NCI-H2196 treated with DMSO at 0.1 percent for 48 hours (cell line): ENCODE results near the gene ARHGEF3.
A peak's percentile ranks its signal among the peaks of the same experiment; 100 is the strongest.
"Not testable (repeated sequence)": the region's sequence is repeated elsewhere in the genome, so short reads cannot be mapped to it uniquely, and the experiment has no call there.

Experiments
- DNase-seq: peaks from one replicate; lab custom pipeline; 2025; ENCODE audit not compliant: unreplicated experiment; lab: John Stamatoyannopoulos, UW

ARHGEF3 gene

DNA sequence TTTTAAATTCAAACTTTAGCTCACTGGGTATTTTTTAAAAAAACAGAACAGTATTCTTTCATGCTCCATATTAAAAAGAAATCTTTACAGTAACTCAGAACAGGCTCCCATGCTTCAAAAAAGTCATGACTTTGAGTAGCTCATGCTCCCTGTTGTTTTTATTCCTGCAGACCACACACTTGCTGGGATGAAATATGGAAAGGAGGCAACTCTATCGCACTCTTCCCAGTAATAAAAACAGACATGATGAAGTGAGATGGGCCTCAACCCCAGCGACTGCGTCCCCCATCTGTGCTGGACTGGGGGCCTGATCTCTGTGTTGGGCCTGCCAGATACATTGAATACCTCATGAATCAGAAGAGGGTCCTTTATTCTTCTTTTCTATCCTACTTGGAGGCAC lies 58.9 kb downstream of the ARHGEF3 start:
- no peak for DNase-seq

DNA sequence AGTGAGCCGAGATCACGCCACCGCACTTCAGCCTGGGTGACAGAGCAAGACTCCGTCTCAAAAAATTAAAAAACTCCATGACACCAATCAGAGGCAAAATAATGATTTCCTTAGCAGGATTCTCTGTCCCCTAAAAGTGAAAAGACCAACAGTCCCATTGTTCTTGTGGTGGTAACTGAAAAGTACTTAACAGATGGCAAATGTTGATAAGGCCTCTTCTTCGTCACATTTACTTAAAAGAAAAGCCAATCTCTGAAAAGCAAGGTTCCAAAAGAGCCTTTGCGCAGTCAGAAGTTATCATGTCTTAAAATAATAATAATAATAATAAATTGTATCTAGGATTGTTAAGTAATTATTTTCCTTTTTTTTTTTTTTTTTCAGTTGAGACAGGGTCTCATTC lies 62.7 kb downstream of the ARHGEF3 start:
- no peak for DNase-seq

- no peak for DNase-seq
Observed at GRCh38 chr3:56737006-56737405, 64.7 kb downstream of the ARHGEF3 start.

DNA sequence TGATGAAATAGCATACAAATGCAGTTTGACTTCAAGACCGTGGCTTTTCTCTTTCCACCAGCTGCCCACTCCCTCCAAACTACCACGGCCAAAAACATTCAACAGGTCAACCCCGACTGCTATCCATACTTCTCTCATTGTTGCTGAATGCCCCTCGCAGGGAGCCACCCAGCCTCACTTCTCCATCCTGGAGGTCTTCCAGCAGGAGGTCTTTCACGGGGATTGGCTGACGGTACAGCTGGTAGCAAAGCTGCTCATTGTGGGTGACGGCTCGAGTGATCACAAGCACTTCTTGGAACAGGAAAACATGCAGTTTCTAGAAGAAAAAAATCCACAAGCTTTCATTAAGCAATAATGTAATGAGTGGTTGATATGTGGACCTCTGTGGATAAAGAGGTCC lies 69.6 kb downstream of the ARHGEF3 start:
- no peak for DNase-seq

DNA sequence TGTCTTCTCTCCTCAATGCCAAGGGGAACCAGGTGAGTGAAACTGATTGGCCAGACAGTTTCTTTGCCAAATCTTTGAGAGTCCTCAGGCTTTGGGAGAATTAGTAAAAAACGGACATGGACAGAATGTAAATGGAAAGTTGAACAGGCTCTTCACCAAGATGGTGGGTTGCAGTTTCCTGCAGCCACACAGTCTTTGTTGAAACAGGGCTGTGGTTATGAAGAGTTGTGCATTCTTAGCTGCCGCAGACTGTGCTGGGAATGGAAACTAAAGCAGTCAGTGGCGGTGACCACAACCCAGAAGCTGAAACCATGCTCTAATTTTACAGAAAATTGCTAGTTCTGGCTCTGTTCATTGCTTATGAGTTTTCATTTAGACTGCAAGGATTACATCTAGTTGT lies 76.6 kb downstream of the ARHGEF3 start:
- DNase-seq, result no peak

- DNase-seq, result no peak
Observed at GRCh38 chr3:56724676-56725075, 77.1 kb downstream of the ARHGEF3 start.

- no peak for DNase-seq
Observed at GRCh38 chr3:56720849-56721248, 80.9 kb downstream of the ARHGEF3 start.

GRCh38 chr3:56718809-56719208 lies 82.9 kb downstream of the ARHGEF3 start:
- DNase-seq, result not testable (repeated sequence)

- DNase-seq, result no peak
Observed at GRCh38 chr3:56711344-56711743, 90.4 kb downstream of the ARHGEF3 start.

- DNase-seq, result not testable (repeated sequence)
Observed at GRCh38 chr3:56707412-56707811, 94.3 kb downstream of the ARHGEF3 start.

- no peak for DNase-seq
Observed at GRCh38 chr3:56706629-56707028, 95.1 kb downstream of the ARHGEF3 start.

DNA sequence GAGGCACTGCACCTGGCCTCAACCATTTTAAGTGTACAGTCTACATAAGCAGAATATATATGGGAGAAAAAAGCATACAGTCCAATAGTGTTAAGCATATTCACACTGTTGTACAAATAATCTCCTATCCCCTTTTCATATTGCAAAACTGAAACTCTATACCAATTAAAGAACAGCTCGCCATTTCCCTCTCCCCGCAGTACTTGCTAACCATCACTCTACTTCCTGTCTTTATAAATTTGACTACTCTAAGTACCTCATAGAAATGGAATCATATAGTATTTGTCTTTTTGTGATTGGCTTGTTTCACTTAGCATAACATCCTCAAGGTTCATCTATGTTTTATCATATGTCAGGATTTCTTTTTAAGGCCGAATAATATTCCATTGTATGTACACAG lies 97.0 kb downstream of the ARHGEF3 start:
- DNase-seq, result no peak

DNA sequence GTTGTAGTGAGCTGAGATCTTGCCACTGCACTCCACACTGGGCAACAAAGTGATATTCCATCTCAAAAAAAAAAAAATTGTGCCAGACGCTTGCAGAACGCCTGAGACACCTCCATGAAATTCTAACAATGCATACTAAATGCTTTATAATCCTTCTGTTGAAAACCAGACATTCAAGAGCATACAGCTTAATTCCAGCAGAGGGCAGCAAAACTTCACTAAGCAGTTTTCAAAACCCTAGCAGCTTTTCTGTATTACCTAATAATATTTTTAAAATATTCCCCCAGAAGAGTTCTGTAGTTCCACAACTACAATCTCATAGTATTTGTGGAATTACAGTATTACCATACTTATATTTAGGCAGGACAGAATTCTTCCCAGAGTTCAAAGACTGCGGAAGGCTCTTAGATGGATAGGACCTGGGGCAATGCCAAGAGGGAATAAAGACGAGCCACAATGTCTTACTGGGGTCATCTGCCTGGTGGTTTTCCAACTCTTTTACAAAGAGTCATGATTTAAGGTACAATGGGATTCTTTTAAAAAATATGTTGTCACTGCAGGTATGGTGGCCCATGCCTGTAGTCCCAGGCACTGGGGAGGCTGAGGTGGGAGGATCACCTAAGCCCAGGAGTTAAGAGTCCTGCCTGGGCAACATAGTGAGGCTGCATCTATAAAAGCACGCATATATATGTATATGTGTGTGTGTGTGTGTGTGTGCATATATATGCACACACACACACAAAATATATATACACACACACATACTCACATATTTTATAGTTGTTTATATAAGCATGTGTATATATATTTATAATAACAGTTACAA lies 99.0 kb downstream of the ARHGEF3 start:
- DNase-seq, result peak; percentile 17

GRCh38 chr3:56700151-56700550 lies 101.6 kb downstream of the ARHGEF3 start:
- no peak for DNase-seq

DNA sequence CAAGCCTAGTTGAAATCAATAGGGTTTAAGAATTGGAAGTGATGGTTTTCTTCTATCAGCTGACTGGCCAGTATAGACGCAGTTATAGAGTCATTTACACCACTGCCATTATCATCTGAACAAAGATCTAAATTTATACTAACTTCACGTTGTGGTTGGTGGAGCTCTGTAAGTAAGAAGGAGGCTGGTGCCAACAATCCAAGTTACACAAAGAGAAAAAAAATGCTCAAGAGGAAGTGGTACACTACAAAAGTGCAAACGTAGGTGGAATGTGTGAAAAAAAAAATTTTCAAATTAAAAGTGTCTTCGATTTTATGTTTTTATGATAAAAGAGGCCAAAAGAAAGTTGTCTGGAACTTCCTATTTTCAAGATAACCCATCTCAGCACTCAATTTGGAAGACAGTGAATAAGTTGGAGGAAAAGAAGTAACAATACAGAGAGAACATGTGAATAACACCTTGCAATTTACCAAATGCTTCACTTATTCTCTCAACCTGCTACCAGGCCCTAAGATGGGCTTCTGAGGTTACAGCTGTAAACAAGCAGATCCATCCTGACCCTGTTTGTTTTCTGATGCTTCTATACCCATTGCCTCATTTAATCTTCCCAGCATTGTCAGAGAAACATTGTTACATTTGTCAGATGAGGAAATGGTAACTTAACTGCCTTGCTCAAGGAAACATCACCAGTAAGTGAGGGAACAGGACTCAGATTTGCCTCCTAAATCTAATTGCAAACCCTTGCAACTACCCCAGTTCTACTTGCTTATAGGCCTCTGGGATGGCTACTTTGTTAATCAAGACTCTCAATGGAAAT lies 106.7 kb downstream of the ARHGEF3 start:
- no peak for DNase-seq

DNA sequence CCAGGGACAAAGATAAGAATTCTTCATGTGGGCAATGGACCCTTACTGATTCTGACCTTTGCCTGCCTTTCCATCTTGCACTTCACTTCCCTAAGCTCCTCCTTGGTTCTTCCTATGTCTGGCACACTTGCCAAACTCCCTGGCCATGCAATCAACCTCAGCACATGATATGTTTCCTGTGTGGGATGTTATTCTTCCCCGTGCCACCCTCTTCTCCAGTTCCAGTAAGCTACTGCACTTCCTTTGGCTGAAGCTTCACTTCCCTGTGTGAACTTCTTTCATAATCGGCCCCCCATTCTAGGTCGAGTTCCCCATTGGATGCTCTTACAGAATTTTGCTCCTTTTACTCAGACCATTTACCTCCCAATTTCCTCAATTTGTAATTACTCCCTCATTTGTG lies 108.0 kb downstream of the ARHGEF3 start:
- DNase-seq, result no peak

DNA sequence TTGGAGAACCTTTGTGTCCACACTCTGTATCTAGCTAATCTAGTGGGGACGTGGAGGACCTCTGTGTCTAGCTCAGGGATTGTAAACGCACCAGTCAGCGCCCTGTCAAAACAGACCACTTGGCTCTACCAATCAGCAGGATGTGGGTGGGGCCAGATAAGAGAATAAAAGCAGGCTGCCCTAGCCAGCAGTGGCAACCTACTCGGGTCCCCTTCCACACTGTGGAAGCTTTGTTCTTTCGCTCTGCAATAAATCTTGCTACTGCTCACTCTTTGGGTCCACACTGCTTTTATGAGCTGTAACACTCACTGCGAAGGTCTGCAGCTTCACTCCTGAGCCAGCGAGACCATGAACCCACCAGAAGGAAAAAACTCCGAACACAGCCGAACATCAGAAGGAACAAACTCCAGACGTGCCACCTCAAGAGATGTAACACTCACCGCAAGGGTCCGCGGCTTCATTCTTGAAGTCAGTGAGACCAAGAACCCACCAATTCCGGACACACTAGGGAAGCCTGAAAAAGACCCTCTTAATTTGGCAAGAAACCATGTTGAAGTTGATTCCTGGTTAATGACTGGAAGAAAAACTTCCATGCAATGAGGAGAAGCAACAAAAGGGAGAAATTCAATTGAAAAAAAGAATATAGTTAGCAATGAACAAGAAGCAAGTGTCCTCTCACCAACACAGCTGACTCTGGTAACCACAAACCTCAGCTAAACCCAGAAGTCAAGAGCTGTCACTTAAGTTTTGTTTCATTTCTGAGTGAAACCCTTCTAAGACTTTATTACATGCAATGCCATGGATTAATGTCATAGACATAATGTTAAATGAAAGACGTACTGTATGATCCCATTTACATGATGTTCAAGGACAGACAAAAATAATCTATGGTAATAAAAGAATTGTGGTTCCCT lies 109.0 kb downstream of the ARHGEF3 start:
- DNase-seq, result not testable (repeated sequence)

DNA sequence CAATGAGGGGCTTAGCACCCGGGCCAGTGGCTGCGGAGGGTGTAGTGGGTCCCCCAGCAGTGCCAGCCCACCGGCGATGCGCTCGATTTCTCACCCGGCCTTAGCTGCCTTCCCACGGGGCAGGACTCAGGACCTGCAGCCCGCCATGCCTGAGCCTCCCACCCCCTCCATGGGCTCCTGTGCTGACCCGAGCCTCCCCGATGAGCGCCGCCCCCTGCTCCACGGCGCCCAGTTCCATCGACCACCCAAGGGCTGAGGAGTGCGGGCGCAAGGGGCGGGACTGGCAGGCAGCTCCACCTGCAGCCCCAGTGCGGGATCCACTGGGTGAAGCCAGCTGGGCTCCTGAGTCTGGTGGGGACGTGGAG lies 109.8 kb downstream of the ARHGEF3 start:
- DNase-seq, result not testable (repeated sequence)

GRCh38 chr3:56691165-56692000 lies 110.4 kb downstream of the ARHGEF3 start:
- DNase-seq, result no peak

DNA sequence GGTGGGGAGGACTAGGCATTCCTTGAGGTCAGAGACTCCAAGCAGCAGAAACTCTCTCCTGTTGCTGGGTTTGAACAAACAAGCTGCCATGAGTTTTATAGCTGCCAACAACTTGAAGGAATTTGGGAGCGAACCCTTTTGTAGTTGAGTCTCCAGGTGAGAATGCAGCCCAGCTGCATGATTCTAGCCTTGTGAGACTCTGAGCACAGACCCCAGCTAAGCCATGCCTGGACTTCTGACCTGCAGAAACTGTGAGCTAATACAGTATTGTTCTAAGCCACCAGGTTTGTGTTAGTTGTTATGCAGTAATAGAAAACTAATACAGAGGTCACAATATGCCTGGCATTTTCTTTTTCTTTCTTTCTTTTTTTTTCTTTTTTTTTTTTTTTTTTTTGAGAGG lies 112.4 kb downstream of the ARHGEF3 start:
- no peak for DNase-seq
